ENCODE results near the gene SKAP1. TPM values are rescaled to one million over a fixed set of nuclear protein-coding genes. Genes with fewer than 3 reads are reported as not detected.

Gene SKAP1
- total RNA-seq: not detected in 2 replicates

GRCh38 chr17:48429638-48430586 is at the start of gene SKAP1:
TSS of gene SKAP1 (minus strand) at chr17:48430214.

GRCh38 chr17:48107137-48108055 is 322.6 kb downstream of the SKAP1 start, which contains the start of gene SNX11:
TSS of gene SNX11 (plus strand) at chr17:48107766. CDS start at chr17:48112044, 4,278 bp downstream.

GRCh38 chr17:48101012-48101720 is 328.8 kb downstream of the SKAP1 start, which contains the start of gene CBX1:
TSS of gene CBX1 (minus strand) at chr17:48101478. CDS start at chr17:48077004, 24,474 bp downstream.

Other genes with a start within 250 kb of the SKAP1 start
- not detected in 2 replicates for gene HOXB1, start 100.8 kb upstream of the SKAP1 start, total RNA-seq
- 0.85 and 1.9 TPM in 2 replicates for gene HOXB2, start 114.9 kb upstream of the SKAP1 start, total RNA-seq
- 0.07 TPM in 1 of 2 replicates, not detected in the other for gene HOXB4, start 148.1 kb upstream of the SKAP1 start, total RNA-seq
- 0.37 and 1.4 TPM in 2 replicates for gene HOXB3, start 160.0 kb upstream of the SKAP1 start, total RNA-seq
- gene HOXB5, start 163.6 kb upstream of the SKAP1 start, total RNA-seq: 0.14 and 0.28 TPM in 2 replicates
- 0.71 and 0.93 TPM in 2 replicates for gene HOXB6, start 174.8 kb upstream of the SKAP1 start, total RNA-seq
- 0.71 TPM in 1 of 2 replicates, not detected in the other for gene HOXB7, start 180.8 kb upstream of the SKAP1 start, total RNA-seq
- gene HOXB8, start 185.1 kb upstream of the SKAP1 start, total RNA-seq: not detected in 2 replicates
- gene HOXB9, start 196.1 kb upstream of the SKAP1 start, total RNA-seq: not detected in 2 replicates